ENCODE measurements around the gene AGL. TPM values are rescaled to one million over a fixed set of nuclear protein-coding genes. Genes with fewer than 3 reads are reported as not detected.

AGL gene
- total RNA-seq, 2 donors from 2014 or later, result 20.2 to 45.4 TPM

- TF ChIP-seq CTCF (IDR thresholded peaks at IDR 0.05), result no peak
- Histone ChIP-seq H3K27ac (no peak overlapping the region), H3K4me3 (no peak overlapping the region), H3K36me3 (no peaks in the 10 kb centered on the region), H3K4me1 (no peaks in the 10 kb centered on the region), H3K27me3 (no peaks in the 10 kb centered on the region), H3K9me3 (no peaks in the 10 kb centered on the region)
- DNase-seq (ENCODE audit: low spot score), result no peak
Measured at GRCh38 chr1:99942723-99943122, 92.6 kb downstream of the AGL start.

DNA sequence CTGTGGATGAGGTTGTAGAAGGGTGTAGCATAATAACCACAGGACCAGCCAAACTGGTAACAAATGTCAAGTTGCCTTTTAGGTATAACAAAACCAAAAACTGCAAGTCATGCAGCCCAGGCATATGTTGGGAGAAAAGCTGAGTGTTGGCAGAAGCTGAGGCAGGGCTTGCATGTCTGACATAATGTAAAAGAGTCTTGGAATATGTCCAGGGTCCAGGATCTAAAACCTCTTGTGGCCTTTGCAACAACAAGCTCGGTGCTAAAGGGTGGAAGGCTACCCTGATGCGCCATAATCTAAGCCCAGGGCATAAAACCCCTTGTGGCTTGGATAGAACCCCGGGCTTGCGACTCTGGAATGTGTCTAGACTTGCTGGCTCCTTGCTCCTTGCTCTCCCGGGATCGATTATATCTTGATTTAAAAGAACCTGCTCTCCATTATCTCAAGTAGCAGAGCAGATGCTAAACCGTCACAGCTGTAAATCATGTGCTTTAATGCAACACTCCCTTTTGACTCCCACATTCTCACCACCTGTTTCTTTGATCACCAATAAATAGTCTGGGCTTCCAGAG, 93.1 kb downstream of the AGL start:
- no peak for TF ChIP-seq CTCF (IDR thresholded peaks at IDR 0.05)
- Histone ChIP-seq H3K4me3 (no peak overlapping the region), H3K36me3 (no peaks in the 10 kb centered on the region), H3K27ac (no peak overlapping the region), H3K9me3 (no peaks in the 10 kb centered on the region), H3K27me3 (no peaks in the 10 kb centered on the region), H3K4me1 (no peaks in the 10 kb centered on the region)
- DNase-seq (ENCODE audit: low spot score), result no peak

DNA sequence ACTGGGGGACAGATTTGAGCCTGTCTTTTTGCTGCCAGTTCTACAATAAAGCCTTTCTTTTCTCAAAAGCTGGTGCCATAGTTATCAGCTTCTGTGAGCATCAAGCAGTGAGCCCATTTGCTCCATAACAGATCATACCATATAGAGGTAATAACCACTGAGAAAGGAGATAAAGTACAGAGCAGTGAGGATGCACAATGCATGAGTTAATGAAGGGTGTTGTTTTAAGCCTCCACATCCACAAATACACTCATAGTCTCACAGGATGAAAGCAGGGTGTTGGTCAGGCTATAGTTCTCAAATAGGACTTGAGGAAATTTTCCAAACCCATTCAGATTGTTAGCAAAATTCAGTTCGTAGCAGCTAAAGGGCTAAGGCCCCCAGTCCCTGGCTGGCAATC, 94.0 kb downstream of the AGL start:
- H3K27me3 ChIP-seq, result no peaks in the 10 kb centered on the region
- no peak overlapping the region for H3K27ac ChIP-seq
- H3K4me1 ChIP-seq, result no peaks in the 10 kb centered on the region
- no peaks in the 10 kb centered on the region for H3K9me3 ChIP-seq
- H3K36me3 ChIP-seq, result no peaks in the 10 kb centered on the region
- TF ChIP-seq CTCF (IDR thresholded peaks at IDR 0.05), result no peak
- DNase-seq (ENCODE audit: low spot score), result no peak
- no peak overlapping the region for H3K4me3 ChIP-seq

- no peaks in the 10 kb centered on the region for H3K27me3 ChIP-seq
- DNase-seq (ENCODE audit: low spot score), result no peak
- H3K36me3 ChIP-seq, result no peaks in the 10 kb centered on the region
- TF ChIP-seq CTCF (IDR thresholded peaks at IDR 0.05), result no peak
- H3K9me3 ChIP-seq, result no peaks in the 10 kb centered on the region
- no peak overlapping the region for H3K27ac ChIP-seq
- H3K4me1 ChIP-seq, result no peaks in the 10 kb centered on the region
- H3K4me3 ChIP-seq, result no peak overlapping the region
Measured at GRCh38 chr1:99945174-99945573, 95.0 kb downstream of the AGL start.

- H3K4me1 ChIP-seq, result no peaks in the 10 kb centered on the region
- no peak for TF ChIP-seq CTCF (IDR thresholded peaks at IDR 0.05)
- H3K4me3 ChIP-seq, result no peak overlapping the region
- H3K36me3 ChIP-seq, result no peaks in the 10 kb centered on the region
- no peaks in the 10 kb centered on the region for H3K27me3 ChIP-seq
- peaks cover 0 to 3% of the 10 kb centered on the region in 2 donors for H3K9me3 ChIP-seq
- no peak for DNase-seq (ENCODE audit: low spot score)
- H3K27ac ChIP-seq, result no peak overlapping the region
Measured at GRCh38 chr1:99950486-99950885, 100.3 kb downstream of the AGL start.

DNA sequence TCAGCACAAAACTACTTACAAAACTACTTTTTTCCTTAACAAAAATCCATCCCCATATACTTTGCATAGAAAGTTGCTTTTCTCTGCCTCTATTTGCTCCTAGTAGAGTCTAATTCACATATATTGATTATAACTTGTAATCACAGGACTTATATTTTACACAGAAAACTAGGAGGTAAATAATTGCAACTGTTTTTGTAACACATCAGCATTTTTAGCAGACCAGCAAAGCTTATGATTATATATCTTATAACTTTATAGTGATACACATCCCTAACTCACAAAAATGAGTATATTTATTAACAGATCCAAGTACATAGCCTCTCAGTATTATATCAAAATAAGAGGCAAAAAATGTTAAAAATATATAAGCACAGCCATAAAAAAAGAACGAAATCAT, 102.4 kb downstream of the AGL start:
- Histone ChIP-seq H3K4me1 (no peaks in the 10 kb centered on the region), H3K4me3 (no peak overlapping the region), H3K27me3 (no peaks in the 10 kb centered on the region), H3K9me3 (peaks cover 0 to 3% of the 10 kb centered on the region in 2 donors), H3K27ac (no peak overlapping the region), H3K36me3 (no peaks in the 10 kb centered on the region)
- no peak for DNase-seq (ENCODE audit: low spot score)
- TF ChIP-seq CTCF (IDR thresholded peaks at IDR 0.05), result no peak
